NCI-H748 (cell line): Measurements from ENCODE around the gene COL6A2.

Experiments
- DNase-seq: peaks from one replicate; lab custom pipeline; 2025; ENCODE audit not compliant: unreplicated experiment; lab: John Stamatoyannopoulos, UW

The COL6A2 gene

DNA sequence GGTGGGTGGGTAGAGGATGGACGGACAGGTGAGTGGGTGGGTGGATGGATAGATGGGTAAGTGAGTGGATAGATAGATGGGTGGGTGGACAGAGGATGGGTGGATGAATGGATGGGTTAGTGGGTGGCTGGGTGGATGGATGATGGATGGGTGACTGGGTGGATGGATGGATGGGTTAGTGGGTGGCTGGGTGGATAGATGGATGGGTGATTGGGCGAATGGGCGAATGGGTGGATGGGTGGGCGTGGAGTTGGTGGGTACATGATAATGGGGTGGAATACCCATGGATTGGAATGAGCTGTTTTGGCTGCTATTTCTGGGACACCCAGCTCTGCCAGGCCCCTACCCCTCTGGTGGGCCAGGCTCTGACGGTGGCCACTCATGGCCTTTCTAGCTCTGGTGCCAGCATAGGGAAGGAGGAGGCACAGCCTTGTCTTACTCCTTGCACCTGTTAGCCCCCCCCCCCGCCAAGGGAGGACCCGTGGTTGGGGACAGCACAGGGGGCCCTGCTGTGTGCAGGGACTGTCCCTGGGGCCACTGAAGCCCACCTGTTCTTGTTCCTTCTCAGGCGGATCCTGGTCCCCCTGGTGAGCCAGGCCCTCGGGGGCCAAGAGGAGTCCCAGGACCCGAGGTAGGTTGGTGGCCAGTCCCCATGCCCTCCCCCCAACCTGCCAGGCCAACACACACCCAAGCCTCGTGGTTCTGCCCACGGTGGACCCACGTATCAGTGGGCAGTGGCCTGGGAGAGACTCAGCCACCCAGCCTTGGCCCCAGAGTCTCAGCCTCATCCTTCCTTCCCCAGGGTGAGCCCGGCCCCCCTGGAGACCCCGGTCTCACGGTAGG, 26.4 kb downstream of the COL6A2 start:
- DNase-seq, result no peak

DNA sequence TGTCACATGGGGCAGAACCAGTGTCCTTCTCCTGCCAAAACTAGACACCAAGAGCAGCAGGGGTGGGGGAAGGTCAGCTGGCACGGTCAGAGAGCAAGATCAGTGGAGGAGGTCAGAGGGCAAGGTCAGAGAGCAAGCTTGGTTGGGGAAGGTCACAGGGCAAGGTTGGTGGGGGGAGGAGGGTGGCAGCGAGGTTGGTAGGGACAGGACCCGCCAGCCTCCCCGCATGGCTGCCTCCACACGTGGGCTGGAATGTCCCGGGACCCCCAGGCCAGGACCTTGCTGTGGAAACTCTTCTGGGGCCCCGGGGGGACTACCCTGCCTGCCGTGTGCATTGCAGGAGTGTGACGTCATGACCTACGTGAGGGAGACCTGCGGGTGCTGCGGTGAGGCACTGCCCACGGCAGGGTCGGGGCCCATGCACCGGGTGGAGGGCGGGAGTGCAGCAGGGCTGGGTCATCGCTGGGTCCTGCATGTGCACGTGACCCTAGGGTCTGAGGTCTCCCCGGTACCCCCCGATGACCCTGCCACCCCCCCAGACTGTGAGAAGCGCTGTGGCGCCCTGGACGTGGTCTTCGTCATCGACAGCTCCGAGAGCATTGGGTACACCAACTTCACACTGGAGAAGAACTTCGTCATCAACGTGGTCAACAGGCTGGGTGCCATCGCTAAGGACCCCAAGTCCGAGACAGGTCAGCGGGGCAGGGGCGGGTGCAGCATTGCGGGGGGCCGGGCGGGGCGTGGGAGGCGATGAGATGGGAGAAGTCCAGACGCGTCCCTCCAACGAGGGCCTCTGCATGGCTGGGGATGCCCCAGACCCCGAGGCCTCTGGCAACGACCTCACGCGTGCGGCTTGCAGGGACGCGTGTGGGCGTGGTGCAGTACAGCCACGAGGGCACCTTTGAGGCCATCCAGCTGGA, 27.3 kb downstream of the COL6A2 start:
- DNase-seq, result no peak

GRCh38 chr21:46125846-46126301, 28.0 kb downstream of the COL6A2 start:
- no peak for DNase-seq

GRCh38 chr21:46126309-46127238, 28.7 kb downstream of the COL6A2 start:
- DNase-seq, result no peak

- DNase-seq, result no peak
Measured at GRCh38 chr21:46127239-46128105, 29.6 kb downstream of the COL6A2 start.

DNA sequence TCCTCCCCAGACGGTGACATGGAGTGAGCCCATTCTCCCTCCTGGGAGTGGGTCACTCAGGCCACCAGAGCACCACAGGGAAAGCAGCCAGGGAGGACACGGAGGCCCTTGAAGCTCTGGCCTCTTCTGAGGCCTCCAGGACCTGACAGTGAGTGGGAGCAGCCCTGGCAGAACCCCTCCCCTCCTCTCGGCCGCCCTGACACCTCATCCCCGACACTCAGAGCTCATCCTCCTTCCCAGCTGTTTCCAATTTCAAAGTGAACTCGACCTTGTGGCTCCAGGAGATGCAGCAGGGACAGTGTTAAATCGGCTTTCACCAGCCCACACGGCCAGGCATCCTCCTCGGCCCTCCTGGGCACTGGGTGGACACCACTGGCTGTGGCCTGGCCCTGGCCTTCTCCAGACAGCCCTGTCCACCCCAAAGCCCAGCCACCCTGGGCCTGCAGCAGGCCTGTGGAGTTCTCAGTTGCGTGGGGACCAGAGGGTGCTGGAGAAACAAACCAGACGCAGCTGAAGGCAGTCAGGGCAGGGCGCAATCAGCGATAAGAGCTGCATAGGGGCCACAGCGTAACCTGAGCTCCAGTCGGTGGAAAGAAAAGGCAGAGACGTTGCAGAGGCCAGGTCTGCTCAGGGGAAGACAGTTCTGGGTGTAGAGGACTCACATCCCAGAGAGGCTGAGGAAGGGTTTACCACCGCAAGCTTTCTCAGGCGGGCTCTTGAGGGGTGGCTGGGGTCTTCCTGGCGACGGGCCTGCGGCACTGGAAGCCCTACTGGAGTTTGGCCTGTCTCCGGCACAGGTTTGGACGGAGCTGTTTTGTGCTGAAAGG, 30.4 kb downstream of the COL6A2 start:
- DNase-seq, result no peak

DNA sequence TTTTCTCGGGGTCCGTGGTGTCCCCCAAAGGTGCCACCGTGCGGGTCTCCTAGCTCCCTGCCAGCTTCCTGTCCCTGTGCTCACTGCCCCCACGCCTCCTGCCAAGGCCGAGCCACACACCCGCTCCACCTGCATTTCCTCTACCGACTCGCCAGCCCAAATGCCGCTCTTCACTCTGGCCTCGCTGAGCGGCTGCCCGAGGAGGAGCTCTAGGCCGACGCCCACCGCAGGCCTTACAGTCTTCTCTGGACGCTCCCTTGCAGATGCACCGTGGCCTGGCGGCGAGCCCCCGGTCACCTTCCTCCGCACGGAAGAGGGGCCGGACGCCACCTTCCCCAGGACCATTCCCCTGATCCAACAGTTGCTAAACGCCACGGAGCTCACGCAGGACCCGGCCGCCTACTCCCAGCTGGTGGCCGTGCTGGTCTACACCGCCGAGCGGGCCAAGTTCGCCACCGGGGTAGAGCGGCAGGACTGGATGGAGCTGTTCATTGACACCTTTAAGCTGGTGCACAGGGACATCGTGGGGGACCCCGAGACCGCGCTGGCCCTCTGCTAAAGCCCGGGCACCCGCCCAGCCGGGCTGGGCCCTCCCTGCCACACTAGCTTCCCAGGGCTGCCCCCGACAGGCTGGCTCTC, 31.1 kb downstream of the COL6A2 start:
- DNase-seq, result no peak

- no peak for DNase-seq
Measured at GRCh38 chr21:46129846-46130651, 32.1 kb downstream of the COL6A2 start.

DNA sequence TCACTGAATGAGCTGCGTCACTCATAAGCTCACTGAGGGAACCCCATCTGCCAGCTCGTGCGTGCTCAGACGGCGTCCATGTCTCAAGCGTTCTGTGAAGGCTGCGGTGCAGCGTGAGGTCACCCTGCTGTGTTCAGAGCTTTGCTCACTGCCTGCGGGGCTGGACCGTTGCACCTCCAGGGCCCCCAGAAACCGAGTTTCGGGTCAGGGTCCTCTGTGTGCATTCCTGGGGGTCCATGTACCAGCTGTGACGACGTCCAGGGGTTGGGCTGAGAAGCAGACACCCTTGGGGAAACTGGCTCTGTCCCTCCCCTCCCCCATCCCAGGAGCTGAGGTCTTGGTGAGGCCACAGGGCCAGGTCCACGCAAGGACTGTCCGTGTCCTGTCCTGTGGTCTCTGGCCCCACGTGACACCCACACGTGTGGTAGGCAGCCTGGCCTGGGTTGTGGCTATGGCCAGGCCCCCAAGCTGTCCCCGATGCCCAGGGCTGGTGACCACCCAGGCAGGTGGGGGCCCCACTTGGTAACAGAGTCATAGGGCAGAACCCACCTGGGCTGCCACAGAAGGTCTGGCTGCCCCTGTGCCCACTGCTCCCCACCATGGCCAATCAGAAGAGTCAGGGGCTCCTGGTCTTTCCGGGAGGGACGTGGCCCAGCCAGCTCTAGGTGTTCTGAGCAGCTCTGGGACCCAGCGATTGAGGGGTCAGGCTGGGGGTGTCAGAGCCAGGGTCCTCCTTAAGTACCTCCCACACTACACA, 33.1 kb downstream of the COL6A2 start:
- no peak for DNase-seq

- DNase-seq, result no peak
Measured at GRCh38 chr21:46131588-46131837, 33.6 kb downstream of the COL6A2 start.

GRCh38 chr21:46131838-46132651, 34.1 kb downstream of the COL6A2 start:
- DNase-seq, result no peak

DNA sequence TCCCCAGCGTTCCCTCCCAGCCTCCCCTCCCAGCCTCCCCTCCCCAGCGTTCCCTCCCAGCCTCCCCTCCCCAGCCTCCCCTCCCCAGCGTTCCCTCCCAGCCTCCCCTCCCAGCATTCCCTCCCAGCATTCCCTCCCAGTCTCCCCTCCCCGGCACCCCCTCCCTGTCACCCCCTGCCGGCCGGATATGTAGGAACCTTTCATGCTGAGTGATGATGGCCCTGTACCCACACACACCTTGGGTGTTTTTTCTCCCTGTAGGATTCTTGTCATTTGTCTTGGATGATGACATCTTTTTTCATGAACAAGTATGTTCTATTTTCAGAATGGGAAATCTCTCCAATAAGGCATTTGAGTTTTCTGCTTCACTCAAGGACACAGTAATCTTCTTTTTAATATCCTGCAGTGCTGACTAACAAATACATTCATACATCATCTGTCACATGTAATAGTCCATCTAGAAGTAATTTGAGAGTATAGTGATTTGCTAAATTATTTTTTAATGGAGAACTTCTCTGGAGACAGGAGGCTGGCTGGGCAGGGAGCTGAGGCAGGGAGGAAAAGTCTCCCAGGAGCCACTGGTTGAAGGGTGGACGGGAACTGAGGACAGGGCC, 38.0 kb downstream of the COL6A2 start:
- DNase-seq, result no peak

GRCh38 chr21:46136739-46137349, 38.9 kb downstream of the COL6A2 start:
- no peak for DNase-seq

GRCh38 chr21:46137908-46138307, 40.0 kb downstream of the COL6A2 start:
- no peak for DNase-seq

GRCh38 chr21:46138383-46138970, 40.6 kb downstream of the COL6A2 start:
- DNase-seq, result no peak
